Spleen (tissue), 11 donors: ENCODE measurements around the gene OR51S1. TPM values are rescaled to one million over a fixed set of nuclear protein-coding genes. Genes with fewer than 3 reads are reported as not detected.

Experiments used
- DNase-seq: peaks from one replicate; pipeline ENCODE4 v3.0.0-alpha.2; 2020
- H3K27ac ChIP-seq, 8 donors: fragments of 200-600 bp; sonication (generic) in 7 of 8; 1 replicate in 4 of 8; 2 replicates in 4 of 8; pipeline versions ENCODE4 v1.5.0 to v1.8.0; 2016 to 2021; ENCODE audit warnings: inconsistent platforms in 4 of 8, mild to moderate bottlenecking in 4 of 8, moderate library complexity in 1 of 8
- H3K27me3 ChIP-seq, 7 donors: fragments of 200-600 bp; sonication (generic) in 6 of 7; replicated peaks in 1 of 7; 1 replicate in 4 of 7; 2 replicates in 3 of 7; pipeline versions ENCODE4 v1.5.0 to v1.8.0; 2016 to 2021; ENCODE audit warnings: inconsistent platforms in 3 of 7, mild to moderate bottlenecking in 1 of 7
- H3K36me3 ChIP-seq, 6 donors: fragments of 200-600 bp; sonication (generic) in 5 of 6; 1 replicate in 4 of 6; 2 replicates in 2 of 6; pipeline versions ENCODE4 v1.5.0 to v1.8.0; 2016 to 2021; ENCODE audit warnings: inconsistent platforms in 2 of 6
- H3K4me1 ChIP-seq, 6 donors: fragments of 200-600 bp; sonication (generic) in 5 of 6; 1 replicate in 3 of 6; 2 replicates in 3 of 6; pipeline versions ENCODE4 v1.5.0 to v1.8.0; 2016 to 2021; ENCODE audit warnings: inconsistent platforms in 3 of 6
- H3K4me3 ChIP-seq, 8 donors: fragments of 200-600 bp; sonication (generic) in 7 of 8; 1 replicate in 4 of 8; 2 replicates in 4 of 8; pipeline versions ENCODE4 v1.5.0 to v1.8.0; 2016 to 2021; ENCODE audit warnings: inconsistent platforms in 4 of 8, mild to moderate bottlenecking in 4 of 8, moderate library complexity in 2 of 8
- H3K9me3 ChIP-seq, 8 donors: fragments of 200-600 bp; sonication (generic) in 7 of 8; 1 replicate in 4 of 8; 2 replicates in 4 of 8; pipeline versions ENCODE4 v1.5.0 to v1.8.0; 2016 to 2021; ENCODE audit warnings: inconsistent platforms in 4 of 8
- CTCF ChIP-seq, 11 experiments: fragments of 200-600 bp in 7 of 11; fragments of 450-650 bp in 4 of 11; sonication (generic) in 4 of 11; IDR thresholded peaks in 8 of 11; conservative IDR thresholded peaks in 3 of 11; 1 replicate in 7 of 11; 2 replicates in 4 of 11; pipeline versions ENCODE4 v1.4.0 to v1.8.0; 2016 to 2021; ENCODE audit warnings: antibody characterized with exemption in 11 of 11, inconsistent platforms in 4 of 11, mild to moderate bottlenecking in 1 of 11
- POLR2A ChIP-seq, 3 donors: fragments of 450-650 bp; IDR thresholded peaks; one replicate each; pipeline ENCODE4 v1.5.1; 2017; ENCODE audit warnings: antibody characterized with exemption in 3 of 3, mild to moderate bottlenecking in 1 of 3
- POLR2AphosphoS5 ChIP-seq, 3 donors: sonication (generic); formaldehyde crosslinking; IDR thresholded peaks; one replicate each; pipeline ENCODE4 v1.5.1; 2017; ENCODE audit warnings: antibody characterized with exemption in 3 of 3
- WGBS, 5 donors: extraction: QIAGEN DNeasy Blood & Tissue Kit in 3 of 5; methylation state at CpG; one replicate each; pipeline versions ENCODE4 v1.1.5 to v1.1.7; 2013 to 2018; 5-methylcytosine and 5-hydroxymethylcytosine counted together
- intact Hi-C: fragments of 100-400 bp; cut with DNase I; formaldehyde crosslinking; loops from one replicate; pipeline ENCODE4 v1.15.0; 2023; ENCODE audit warnings: low total_unique reads
- polyA plus RNA-seq, 3 donors: library from polyadenylated mRNA; stranded (reverse); fragments of 200-250 nt; gene quantifications; one replicate each; pipeline ENCODE4 v1.2.1, GENCODE V29; 2013
- total RNA-seq, 7 donors: library from RNA; depleted of rRNA in 3 of 7; stranded (reverse); fragments of >200 nt in 3 of 7; fragmentation: NEBNext Ultra II Directional in 4 of 7; extraction: Animal tissue kit (Norgen Biotek cat#: 25700) in 4 of 7; gene quantifications; one replicate each; pipeline versions ENCODE4 v1.1.0 to v1.2.1, GENCODE V29; 2016 to 2021
- donor health status: healthy with polysubstance abuse.
- donor health status: DM: no; HTN: no; CAD: no; lungs with moderate emphysema.
- donor health status: DM: no; HTN: no; CAD: no.
- donor health status: Bipolar disorder and iron deficiency.
- donor health status: healthy.
- donor health status: DM: no; HTN: no; CAD: no.
- donor health status: DM: yes; HTN: yes; CAD: no.

OR51S1 gene
- total and polyA plus RNA-seq, 10 donors: not detected

- Histone ChIP-seq H3K4me3 (no peak overlapping the region), H3K27ac (no peak overlapping the region), H3K36me3 (no peaks in the 10 kb centered on the region), H3K9me3 (no peaks in the 10 kb centered on the region), H3K4me1 (no peaks in the 10 kb centered on the region), H3K27me3 (peaks cover 0 to 9% (median 0%) of the 10 kb centered on the region in 7 donors)
- 12 to 35% (median 30%) methylated on average over 4 of the region's 4 CpGs for WGBS, 5 donors
- TF ChIP-seq POLR2A (IDR thresholded peaks at IDR 0.05) (no peak), CTCF (IDR thresholded peaks at IDR 0.05 in 8 of 11, conservative IDR thresholded peaks at IDR 0.05 in 3 of 11) (no peak), POLR2AphosphoS5 (IDR thresholded peaks at IDR 0.05) (no peak)
- intact Hi-C loops: no loop called here
- no peak for DNase-seq
These were observed 2.0 kb upstream of the OR51S1 start for GRCh38 chr11:4851033-4851432.

GRCh38 chr11:4839851-4840549 lies 9.0 kb downstream of the OR51S1 start:
- 84 to 96% (median 89%) methylated on average over 2 of the region's 2 CpGs for WGBS, 5 donors
- no peak for TF ChIP-seq CTCF (IDR thresholded peaks at IDR 0.05 in 8 of 11, conservative IDR thresholded peaks at IDR 0.05 in 3 of 11)
- TF ChIP-seq POLR2A (IDR thresholded peaks at IDR 0.05): no peak
- no peak for TF ChIP-seq POLR2AphosphoS5 (IDR thresholded peaks at IDR 0.05)
- intact Hi-C loops: no loop called here

GRCh38 chr11:4830909-4831308 lies 18.1 kb downstream of the OR51S1 start:
- Histone ChIP-seq H3K36me3 (no peaks in the 10 kb centered on the region), H3K4me3 (no peak overlapping the region), H3K4me1 (no peaks in the 10 kb centered on the region), H3K27ac (no peak overlapping the region), H3K9me3 (no peaks in the 10 kb centered on the region), H3K27me3 (peaks cover 0 to 6% (median 0%) of the 10 kb centered on the region in 7 donors)
- TF ChIP-seq CTCF (IDR thresholded peaks at IDR 0.05 in 8 of 11, conservative IDR thresholded peaks at IDR 0.05 in 3 of 11): no peak
- no peak for TF ChIP-seq POLR2A (IDR thresholded peaks at IDR 0.05)
- no peak for TF ChIP-seq POLR2AphosphoS5 (IDR thresholded peaks at IDR 0.05)
- DNase-seq: no peak
- intact Hi-C loops: no loop called here
- WGBS, 5 donors: 19 to 60% (median 33%) methylated on average over 2 of the region's 2 CpGs

More at GRCh38 chr11:4839851-4840549, 9.0 kb downstream of the OR51S1 start:
- Histone ChIP-seq H3K4me3 (no peak overlapping the region), H3K4me1 (no peaks in the 10 kb centered on the region), H3K9me3 (peaks cover 0 to 8% (median 0%) of the 10 kb centered on the region in 8 donors), H3K27ac (no peak overlapping the region), H3K27me3 (no peaks in the 10 kb centered on the region), H3K36me3 (no peaks in the 10 kb centered on the region)
- DNase-seq: no peak

- H3K36me3 ChIP-seq: no peaks in the 10 kb centered on the region
- H3K9me3 ChIP-seq: no peaks in the 10 kb centered on the region
- TF ChIP-seq CTCF (IDR thresholded peaks at IDR 0.05 in 8 of 11, conservative IDR thresholded peaks at IDR 0.05 in 3 of 11) (no peak), POLR2A (IDR thresholded peaks at IDR 0.05) (no peak), POLR2AphosphoS5 (IDR thresholded peaks at IDR 0.05) (no peak)
- WGBS, 5 donors: 47 to 61% (median 54%) methylated on average over 1 of the region's 1 CpG
- H3K27ac ChIP-seq: no peak overlapping the region
- no peak for DNase-seq
- intact Hi-C loops: no loop called here
- no peak overlapping the region for H3K4me3 ChIP-seq
- H3K27me3 ChIP-seq: peaks cover 0 to 11% (median 0%) of the 10 kb centered on the region in 7 donors
- no peaks in the 10 kb centered on the region for H3K4me1 ChIP-seq
These were observed 18.7 kb downstream of the OR51S1 start for GRCh38 chr11:4830346-4830745.
